Osteocyte (in vitro differentiated cells): Measurements from ENCODE around the gene RYR2. TPM values are rescaled to one million over a fixed set of nuclear protein-coding genes. Genes with fewer than 3 reads are reported as not detected.

Experiments
- DNase-seq: peaks from one replicate; pipeline ENCODE4 v3.0.0; 2021; ENCODE audit warnings: mixed read lengths; ENCODE audit not compliant: unreplicated experiment; ENCODE audit errors: extremely low spot score
- H3K27ac Mint-ChIP-seq: one replicate; pipeline ENCODE4 v1.8.0; 2021; ENCODE audit warnings: mild to moderate bottlenecking, mixed read lengths; ENCODE audit not compliant: unreplicated experiment
- H3K27me3 Mint-ChIP-seq: one replicate; pipeline ENCODE4 v1.8.0; 2021; ENCODE audit warnings: mixed read lengths; ENCODE audit not compliant: unreplicated experiment
- H3K36me3 Mint-ChIP-seq: one replicate; pipeline ENCODE4 v1.8.0; 2021; ENCODE audit warnings: mixed read lengths; ENCODE audit not compliant: unreplicated experiment
- H3K4me1 Mint-ChIP-seq: one replicate; pipeline ENCODE4 v1.8.0; 2021; ENCODE audit warnings: mixed read lengths; ENCODE audit not compliant: unreplicated experiment
- H3K4me3 Mint-ChIP-seq: one replicate; pipeline ENCODE4 v1.8.0; 2021; ENCODE audit warnings: mild to moderate bottlenecking, moderate library complexity, mixed read lengths; ENCODE audit not compliant: unreplicated experiment
- H3K9me3 Mint-ChIP-seq: one replicate; pipeline ENCODE4 v1.8.0; 2021; ENCODE audit warnings: mixed read lengths; ENCODE audit not compliant: unreplicated experiment
- CTCF ChIP-seq: fragments of 200-600 bp; sonication (generic); IDR thresholded peaks from 2 replicates; pipeline ENCODE4 v1.5.0; 2021; ENCODE audit warnings: antibody characterized with exemption, mild to moderate bottlenecking, moderate library complexity
- total RNA-seq: library from RNA; stranded (reverse); gene quantifications from 2 replicates; pipeline ENCODE4 v1.2.1, GENCODE V29; 2021

RYR2 gene
- total RNA-seq, 1 donor from 2014 or later = 0.03 TPM

GRCh38 chr1:237191403-237191802, 149.4 kb downstream of the RYR2 start:
- no peak for TF ChIP-seq CTCF
- no peak overlapping the region for H3K27ac Mint-ChIP-seq
- H3K36me3 Mint-ChIP-seq = no peaks in the 10 kb centered on the region
- H3K27me3 Mint-ChIP-seq = no peaks in the 10 kb centered on the region
- DNase-seq = no peak
- H3K9me3 Mint-ChIP-seq = peaks cover 3% of the 10 kb centered on the region
- no peak overlapping the region for H3K4me3 Mint-ChIP-seq
- no peaks in the 10 kb centered on the region for H3K4me1 Mint-ChIP-seq

GRCh38 chr1:237197470-237198425, 155.8 kb downstream of the RYR2 start:
- Mint-ChIP-seq H3K27me3 (no peaks in the 10 kb centered on the region), H3K27ac (no peak overlapping the region), H3K9me3 (no peaks in the 10 kb centered on the region), H3K36me3 (no peaks in the 10 kb centered on the region), H3K4me1 (no peaks in the 10 kb centered on the region), H3K4me3 (no peak overlapping the region)
- no peak for DNase-seq
- TF ChIP-seq CTCF = no peak

GRCh38 chr1:237199026-237199425, 157.0 kb downstream of the RYR2 start:
- Mint-ChIP-seq H3K4me3 (no peak overlapping the region), H3K27me3 (no peaks in the 10 kb centered on the region), H3K36me3 (no peaks in the 10 kb centered on the region), H3K27ac (no peak overlapping the region), H3K4me1 (no peaks in the 10 kb centered on the region), H3K9me3 (no peaks in the 10 kb centered on the region)
- DNase-seq = no peak
- TF ChIP-seq CTCF = no peak

- DNase-seq = no peak
- no peaks in the 10 kb centered on the region for H3K27me3 Mint-ChIP-seq
- H3K9me3 Mint-ChIP-seq = no peaks in the 10 kb centered on the region
- H3K4me3 Mint-ChIP-seq = no peak overlapping the region
- no peak overlapping the region for H3K27ac Mint-ChIP-seq
- H3K4me1 Mint-ChIP-seq = no peaks in the 10 kb centered on the region
- no peaks in the 10 kb centered on the region for H3K36me3 Mint-ChIP-seq
- no peak for TF ChIP-seq CTCF
Measured at GRCh38 chr1:237201155-237201554, 159.2 kb downstream of the RYR2 start.

- DNase-seq = no peak
- Mint-ChIP-seq H3K4me3 (no peak overlapping the region), H3K27ac (no peak overlapping the region), H3K36me3 (no peaks in the 10 kb centered on the region), H3K27me3 (no peaks in the 10 kb centered on the region), H3K4me1 (no peaks in the 10 kb centered on the region), H3K9me3 (no peaks in the 10 kb centered on the region)
- TF ChIP-seq CTCF = no peak
Measured at GRCh38 chr1:237204841-237205240, 162.9 kb downstream of the RYR2 start.
